Mucosa of stomach (tissue), 1 donor: Measurements from ENCODE around the gene SWAP70.

Experiments used
- H3K27me3 ChIP-seq: one replicate; pipeline ENCODE4 v1.7.0; 2013; ENCODE audit warnings: mild to moderate bottlenecking, low read length; ENCODE audit not compliant: control insufficient read depth, insufficient read depth
- H3K36me3 ChIP-seq: one replicate; pipeline ENCODE4 v1.7.0; 2013; ENCODE audit warnings: low read length; ENCODE audit not compliant: control insufficient read depth, insufficient read depth
- H3K4me1 ChIP-seq: one replicate; pipeline ENCODE4 v1.7.0; 2013; ENCODE audit warnings: mild to moderate bottlenecking, low read length; ENCODE audit not compliant: control insufficient read depth, insufficient read depth
- H3K4me3 ChIP-seq: one replicate; pipeline ENCODE4 v1.7.0; 2013; ENCODE audit warnings: low read length
- H3K9ac ChIP-seq: one replicate; pipeline ENCODE4 v1.7.0; 2013; ENCODE audit warnings: mild to moderate bottlenecking, low read length, moderate library complexity
- H3K9me3 ChIP-seq: one replicate; pipeline ENCODE4 v1.7.0; 2013; ENCODE audit warnings: mild to moderate bottlenecking, low read length, moderate library complexity; ENCODE audit not compliant: control insufficient read depth
- donor health status: Pancreatic carcinoma.

Gene SWAP70

GRCh38 chr11:9716275-9717039 is 52.6 kb downstream of the SWAP70 start:
- Histone ChIP-seq H3K9ac (no peak overlapping the region), H3K4me3 (no peak overlapping the region), H3K27me3 (no peaks in the 10 kb centered on the region), H3K9me3 (no peaks in the 10 kb centered on the region), H3K36me3 (no peaks in the 10 kb centered on the region), H3K4me1 (peaks cover 23% of the 10 kb centered on the region)

DNA sequence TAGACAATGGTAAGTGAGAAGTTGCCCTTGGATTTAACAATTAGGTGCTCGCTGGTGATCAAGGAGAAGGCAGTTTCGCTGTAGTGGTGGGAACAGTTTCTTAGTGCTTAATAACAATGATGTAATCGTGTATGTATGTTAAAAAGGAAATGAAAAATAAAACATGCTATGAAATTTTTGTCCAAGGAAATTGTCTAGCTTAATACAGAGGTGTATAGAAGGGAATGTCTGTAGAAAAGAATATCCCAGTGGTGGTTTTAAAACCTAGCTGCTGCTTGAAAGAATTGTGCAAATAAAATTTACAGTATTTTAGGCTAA is 53.1 kb downstream of the SWAP70 start:
- Histone ChIP-seq H3K4me3 (no peak overlapping the region), H3K4me1 (peaks cover 23% of the 10 kb centered on the region)

GRCh38 chr11:9717719-9718118 is 53.8 kb downstream of the SWAP70 start:
- Histone ChIP-seq H3K4me3 (no peak overlapping the region), H3K4me1 (peaks cover 23% of the 10 kb centered on the region), H3K27me3 (no peaks in the 10 kb centered on the region), H3K36me3 (no peaks in the 10 kb centered on the region), H3K9ac (no peak overlapping the region), H3K9me3 (no peaks in the 10 kb centered on the region)

More for the DNA sequence above, 53.1 kb downstream of the SWAP70 start:
- H3K9me3 ChIP-seq: no peaks in the 10 kb centered on the region
- H3K36me3 ChIP-seq: no peaks in the 10 kb centered on the region
- no peak overlapping the region for H3K9ac ChIP-seq
- no peaks in the 10 kb centered on the region for H3K27me3 ChIP-seq

DNA sequence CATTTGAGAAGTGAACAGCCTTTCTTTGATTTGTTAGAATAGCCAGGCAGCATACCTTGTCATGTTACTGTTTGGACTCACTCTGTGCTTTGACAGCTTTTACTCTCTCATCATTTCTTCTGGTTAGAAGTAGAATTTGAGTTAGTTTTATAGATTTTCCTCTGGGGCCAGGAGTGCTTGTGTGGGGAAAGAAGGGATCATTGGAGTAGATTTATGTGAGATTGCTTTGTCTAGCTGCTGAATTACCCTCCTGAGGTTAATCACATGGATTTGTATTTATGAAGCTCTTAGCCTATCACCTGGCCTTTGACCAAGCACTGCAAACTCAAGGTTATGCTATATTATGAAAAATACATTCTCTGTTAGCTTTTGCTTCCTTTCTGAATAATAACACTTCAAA is 54.3 kb downstream of the SWAP70 start:
- Histone ChIP-seq H3K4me1 (peaks cover 20% of the 10 kb centered on the region), H3K27me3 (no peaks in the 10 kb centered on the region), H3K4me3 (no peak overlapping the region), H3K9me3 (no peaks in the 10 kb centered on the region), H3K36me3 (no peaks in the 10 kb centered on the region), H3K9ac (no peak overlapping the region)

DNA sequence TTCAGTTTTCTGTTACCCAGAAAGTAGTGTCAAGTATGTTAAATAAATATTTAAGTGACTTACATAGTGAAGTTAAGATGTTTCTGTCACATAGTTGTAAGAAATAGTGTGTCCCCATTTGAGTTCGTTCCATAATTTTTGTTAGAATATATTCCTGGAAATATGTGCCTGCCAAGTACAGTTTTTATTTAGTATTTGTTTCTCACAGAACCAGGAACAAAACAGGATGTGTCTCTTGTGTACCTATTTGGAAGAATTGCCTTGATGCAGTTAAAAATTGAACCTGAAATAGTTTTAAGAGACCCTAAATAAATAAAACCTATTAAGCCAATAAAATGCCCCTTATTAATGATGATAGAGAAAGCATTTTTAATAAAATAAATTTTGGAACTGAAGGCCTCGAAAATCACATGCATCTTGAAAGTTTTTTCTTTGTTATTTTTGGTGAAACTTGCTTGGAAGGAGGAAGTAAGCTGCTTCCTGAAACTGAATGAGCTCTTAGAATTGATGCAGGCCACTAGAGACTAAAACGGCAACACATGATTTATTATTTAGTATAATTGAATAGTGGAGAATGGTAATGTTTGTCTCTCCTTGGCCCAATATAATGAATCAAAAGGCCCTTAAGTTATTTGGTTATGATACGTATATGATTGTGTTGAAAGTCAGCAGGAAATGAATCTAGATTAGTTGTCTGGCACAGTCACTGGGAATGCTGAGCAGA is 55.9 kb downstream of the SWAP70 start:
- no peak overlapping the region for H3K4me3 ChIP-seq
- no peaks in the 10 kb centered on the region for H3K27me3 ChIP-seq
- H3K9me3 ChIP-seq: no peaks in the 10 kb centered on the region
- H3K36me3 ChIP-seq: no peaks in the 10 kb centered on the region
- peaks cover 19% of the 10 kb centered on the region for H3K4me1 ChIP-seq
- H3K9ac ChIP-seq: no peak overlapping the region

- Histone ChIP-seq H3K4me1 (peaks cover 19% of the 10 kb centered on the region), H3K9ac (no peak overlapping the region), H3K27me3 (no peaks in the 10 kb centered on the region), H3K36me3 (no peaks in the 10 kb centered on the region), H3K4me3 (no peak overlapping the region), H3K9me3 (no peaks in the 10 kb centered on the region)
These were observed 56.4 kb downstream of the SWAP70 start for GRCh38 chr11:9720290-9720630.

GRCh38 chr11:9722023-9722422 is 58.1 kb downstream of the SWAP70 start:
- H3K9me3 ChIP-seq: no peaks in the 10 kb centered on the region
- H3K4me1 ChIP-seq: peaks cover 23% of the 10 kb centered on the region
- H3K4me3 ChIP-seq: no peak overlapping the region
- no peaks in the 10 kb centered on the region for H3K27me3 ChIP-seq
- no peak overlapping the region for H3K9ac ChIP-seq
- no peaks in the 10 kb centered on the region for H3K36me3 ChIP-seq

GRCh38 chr11:9722893-9723292 is 59.0 kb downstream of the SWAP70 start:
- Histone ChIP-seq H3K9ac (no peak overlapping the region), H3K9me3 (no peaks in the 10 kb centered on the region), H3K4me3 (no peak overlapping the region), H3K36me3 (no peaks in the 10 kb centered on the region), H3K4me1 (peaks cover 25% of the 10 kb centered on the region), H3K27me3 (no peaks in the 10 kb centered on the region)

- Histone ChIP-seq H3K27me3 (no peaks in the 10 kb centered on the region), H3K4me3 (no peak overlapping the region), H3K9me3 (no peaks in the 10 kb centered on the region), H3K4me1 (peaks cover 8% of the 10 kb centered on the region), H3K9ac (no peak overlapping the region), H3K36me3 (no peaks in the 10 kb centered on the region)
These were observed 62.6 kb downstream of the SWAP70 start for GRCh38 chr11:9726321-9727022.

- Histone ChIP-seq H3K4me1 (peaks cover 8% of the 10 kb centered on the region), H3K36me3 (no peaks in the 10 kb centered on the region), H3K27me3 (no peaks in the 10 kb centered on the region), H3K4me3 (no peak overlapping the region), H3K9ac (no peak overlapping the region), H3K9me3 (no peaks in the 10 kb centered on the region)
These were observed 64.2 kb downstream of the SWAP70 start for GRCh38 chr11:9728058-9728457.

- no peaks in the 10 kb centered on the region for H3K9me3 ChIP-seq
- no peak overlapping the region for H3K9ac ChIP-seq
- peaks cover 8% of the 10 kb centered on the region for H3K4me1 ChIP-seq
- H3K36me3 ChIP-seq: no peaks in the 10 kb centered on the region
- no peak overlapping the region for H3K4me3 ChIP-seq
- H3K27me3 ChIP-seq: no peaks in the 10 kb centered on the region
These were observed 67.4 kb downstream of the SWAP70 start for GRCh38 chr11:9731256-9731655.

DNA sequence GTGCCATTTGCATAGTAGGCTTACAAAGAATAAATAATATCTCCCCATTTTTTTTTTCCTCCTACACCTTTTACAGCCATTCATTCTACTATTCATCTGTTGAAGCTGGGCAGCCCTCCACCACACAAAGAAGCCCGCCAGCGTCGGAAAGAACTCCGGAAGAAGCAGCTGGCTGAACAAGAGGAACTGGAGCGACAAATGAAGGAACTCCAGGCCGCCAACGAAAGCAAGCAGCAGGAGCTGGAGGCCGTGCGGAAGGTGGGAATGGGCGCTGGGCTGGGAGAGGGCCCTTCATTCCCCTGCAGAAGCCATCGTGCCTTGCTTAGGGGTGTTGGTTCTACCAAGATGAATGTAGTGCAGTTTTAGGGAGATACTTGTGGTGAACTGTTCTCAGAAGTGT is 68.6 kb downstream of the SWAP70 start:
- H3K4me1 ChIP-seq: peaks cover 4% of the 10 kb centered on the region
- H3K9ac ChIP-seq: no peak overlapping the region
- no peaks in the 10 kb centered on the region for H3K36me3 ChIP-seq
- H3K9me3 ChIP-seq: no peaks in the 10 kb centered on the region
- H3K27me3 ChIP-seq: no peaks in the 10 kb centered on the region
- no peak overlapping the region for H3K4me3 ChIP-seq
